Erythroblast (primary cell): ENCODE measurements around the gene XPO6.

ENCODE experiments used
- GATA1 ChIP-seq: IDR thresholded peaks from 2 replicates; pipeline ENCODE4 v1.6.1; 2011; ENCODE audit warnings: low read depth, mild to moderate bottlenecking, control low read depth, low read length, moderate library complexity
- POLR2A ChIP-seq: IDR thresholded peaks from 2 replicates; pipeline ENCODE4 v1.6.1; 2011; ENCODE audit warnings: mild to moderate bottlenecking, low read length

GRCh38 chr16:28210264-28210663 is 1.5 kb downstream of the XPO6 start:
- TF ChIP-seq POLR2A = no peak
- no peak for TF ChIP-seq GATA1
